ELF-1 (cell line): ENCODE measurements around the gene SNAPC3.
A peak's percentile ranks its signal among the peaks of the same experiment; 100 is the strongest.
"Not testable (repeated sequence)": the region's sequence is repeated elsewhere in the genome, so short reads cannot be mapped to it uniquely, and the experiment has no call there.

Experiments used
- DNase-seq: peaks from one replicate; pipeline ENCODE4 v3.0.0-alpha.2; 2016; ENCODE audit warnings: low read depth, low spot score

SNAPC3 gene

GRCh38 chr9:15423231-15423985 is 732 bp downstream of the SNAPC3 start:
- no peak for DNase-seq

- DNase-seq: no peak
Measured at GRCh38 chr9:15426019-15426418, 3.3 kb downstream of the SNAPC3 start.

GRCh38 chr9:15427702-15428101 is 5.0 kb downstream of the SNAPC3 start:
- DNase-seq: not testable (repeated sequence)

- DNase-seq: peak; percentile 16
Measured at GRCh38 chr9:15430920-15431844, 8.5 kb downstream of the SNAPC3 start.

- DNase-seq: no peak
Measured at GRCh38 chr9:15433191-15433590, 10.5 kb downstream of the SNAPC3 start.

- no peak for DNase-seq
Measured at GRCh38 chr9:15433661-15434060, 11.0 kb downstream of the SNAPC3 start.

GRCh38 chr9:15438891-15439290 is 16.2 kb downstream of the SNAPC3 start:
- DNase-seq: no peak

- not testable (repeated sequence) for DNase-seq
Measured at GRCh38 chr9:15441841-15442240, 19.2 kb downstream of the SNAPC3 start.

- not testable (repeated sequence) for DNase-seq
Measured at GRCh38 chr9:15442264-15442663, 19.6 kb downstream of the SNAPC3 start.

GRCh38 chr9:15444141-15444540 is 21.5 kb downstream of the SNAPC3 start:
- DNase-seq: no peak

GRCh38 chr9:15453956-15454355 is 31.3 kb downstream of the SNAPC3 start:
- DNase-seq: no peak

GRCh38 chr9:15461056-15461455 is 38.4 kb downstream of the SNAPC3 start:
- no peak for DNase-seq

GRCh38 chr9:15461601-15462000 is 38.9 kb downstream of the SNAPC3 start:
- no peak for DNase-seq

- no peak for DNase-seq
Measured at GRCh38 chr9:15468145-15468544, 45.5 kb downstream of the SNAPC3 start.

- no peak for DNase-seq
Measured at GRCh38 chr9:15469406-15469805, 46.7 kb downstream of the SNAPC3 start.

- DNase-seq: no peak
Measured at GRCh38 chr9:15469862-15470261, 47.2 kb downstream of the SNAPC3 start.

- no peak for DNase-seq
Measured at GRCh38 chr9:15475923-15476536, 53.4 kb downstream of the SNAPC3 start.

GRCh38 chr9:15480028-15480427 is 57.4 kb downstream of the SNAPC3 start:
- no peak for DNase-seq

GRCh38 chr9:15482146-15482545 is 59.5 kb downstream of the SNAPC3 start:
- no peak for DNase-seq

- DNase-seq: no peak
Measured at GRCh38 chr9:15484802-15485201, 62.1 kb downstream of the SNAPC3 start.

- DNase-seq: no peak
Measured at GRCh38 chr9:15485836-15486666, 63.4 kb downstream of the SNAPC3 start.
